CD4-positive, alpha-beta T cell treated with Interferon gamma for 1 hour (primary cell): Measurements from ENCODE around the gene AVPI1.
"Not testable (repeated sequence)": the region's sequence is repeated elsewhere in the genome, so short reads cannot be mapped to it uniquely, and the experiment has no call there.

Experiments used
- DNase-seq: peaks from one replicate; pipeline ENCODE4 v3.0.0-alpha.2; 2020

AVPI1 gene

DNA sequence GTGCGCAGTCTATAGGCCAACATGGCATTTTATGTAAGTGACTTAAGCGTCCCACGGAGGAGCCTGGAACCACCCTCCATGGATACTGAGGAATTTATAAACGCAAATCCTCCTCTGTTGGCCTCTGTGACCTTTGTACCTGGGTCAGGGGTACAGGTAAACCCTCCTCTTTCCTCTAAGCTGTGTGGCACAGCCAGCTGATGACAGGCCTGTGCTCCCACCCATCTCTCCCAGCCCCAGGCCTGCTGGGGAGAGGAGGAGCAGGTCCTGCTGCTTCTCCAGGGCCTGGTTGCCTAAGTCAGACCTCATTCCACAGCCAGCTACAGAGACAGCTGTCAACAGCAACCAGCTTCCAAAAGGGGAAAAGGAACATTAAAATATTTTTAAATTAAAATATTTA lies 5.0 kb downstream of the AVPI1 start:
- no peak for DNase-seq

DNA sequence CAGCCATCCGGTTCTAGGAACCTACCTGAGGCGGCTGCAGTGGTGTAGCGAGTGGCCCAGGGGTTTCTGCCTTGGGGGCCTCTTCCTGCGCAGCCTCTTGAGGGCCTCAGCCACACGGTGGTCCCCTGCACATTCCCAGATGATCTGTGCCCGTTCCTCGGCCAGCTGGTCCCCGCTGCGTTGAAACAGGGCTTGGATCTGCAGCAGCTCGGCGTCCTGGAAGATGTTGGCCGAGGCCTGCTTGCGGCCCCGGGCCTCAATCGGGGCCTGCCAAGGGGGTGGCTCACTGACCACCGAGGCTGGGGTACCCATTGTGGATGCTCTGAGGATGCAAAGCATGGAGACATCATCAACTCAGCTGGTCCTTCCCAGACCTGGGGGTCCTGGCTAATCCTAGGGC lies 7.4 kb downstream of the AVPI1 start:
- DNase-seq: no peak

DNA sequence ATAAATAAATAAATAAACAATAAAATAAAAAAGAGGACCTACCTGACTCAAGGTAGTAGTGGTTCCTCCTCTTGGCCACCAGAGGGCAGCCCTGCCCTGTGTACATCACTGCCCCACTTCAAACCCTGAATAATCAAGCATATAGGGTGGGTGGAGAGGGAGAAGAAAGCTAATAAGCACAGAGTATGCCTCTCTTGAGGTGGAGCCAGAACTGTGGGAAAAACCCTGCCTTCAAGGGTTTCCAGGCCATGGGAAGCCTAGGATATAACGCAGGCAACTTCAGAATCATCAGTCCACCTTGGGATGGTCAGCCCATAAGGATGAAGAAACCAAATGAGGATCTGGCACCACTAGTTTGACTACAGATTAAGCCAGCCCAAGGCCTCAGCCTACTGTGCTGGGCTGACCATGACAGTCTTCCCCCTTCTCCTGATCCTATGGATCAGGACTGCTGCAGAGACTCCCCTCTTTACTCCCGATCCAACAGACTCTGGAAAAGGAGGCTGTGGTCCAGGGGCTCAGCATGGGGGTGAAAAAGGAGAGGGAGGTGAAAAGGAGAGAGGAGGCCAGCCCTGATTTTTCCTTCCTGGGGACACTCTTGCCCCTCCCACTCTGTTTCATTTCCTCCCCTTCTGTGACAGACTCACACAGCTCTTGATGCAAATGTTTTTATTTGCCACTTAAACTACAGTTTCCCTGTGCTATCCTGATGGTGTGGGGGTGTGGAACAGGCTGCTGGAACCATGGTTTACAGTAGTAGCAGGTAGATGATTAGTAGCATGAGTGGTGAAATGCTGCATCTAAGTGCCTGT lies 10.1 kb downstream of the AVPI1 start:
- peak; percentile 55 for DNase-seq

DNA sequence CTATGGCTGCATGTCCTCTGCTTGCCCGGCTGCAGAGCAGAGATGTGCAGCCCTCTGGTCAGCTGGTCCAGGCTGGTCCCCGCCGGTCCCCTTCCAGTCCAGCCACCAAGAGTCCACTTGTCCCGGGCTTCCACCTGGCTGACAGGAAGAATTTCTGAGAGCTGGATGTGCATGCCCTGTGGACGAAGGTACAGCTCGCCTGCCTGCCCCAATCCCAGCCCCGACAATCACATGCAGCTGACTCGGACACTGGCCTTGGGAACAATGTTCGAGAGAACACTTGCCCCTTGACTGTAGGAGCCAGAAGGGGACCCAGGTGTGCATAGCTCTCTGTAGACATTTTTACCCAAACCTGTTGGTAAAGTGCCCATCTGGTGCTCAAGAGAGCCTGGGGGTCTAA lies 11.8 kb downstream of the AVPI1 start:
- no peak for DNase-seq

- DNase-seq: no peak
Measured at GRCh38 chr10:97673736-97674525, 13.1 kb downstream of the AVPI1 start.

GRCh38 chr10:97669571-97669970 lies 17.5 kb downstream of the AVPI1 start:
- no peak for DNase-seq

DNA sequence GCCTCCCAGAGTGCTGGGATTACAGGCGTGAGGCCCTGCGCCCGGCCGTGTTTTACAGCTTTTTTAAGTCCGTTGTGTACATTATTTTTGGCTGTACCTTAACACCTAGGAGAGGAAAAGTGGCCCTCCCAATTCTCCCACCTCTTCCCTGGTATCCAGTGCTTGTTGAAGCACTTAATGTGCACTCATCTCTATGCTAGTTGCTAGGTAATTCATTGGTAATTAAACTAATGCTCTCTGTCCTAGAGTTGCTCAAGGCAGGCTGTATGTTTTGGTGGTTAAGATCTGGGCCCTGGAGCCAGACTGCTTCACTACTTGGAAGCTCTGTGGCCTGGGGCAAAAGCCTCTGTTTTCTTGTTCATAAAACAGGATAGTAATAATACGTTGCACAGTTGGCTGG lies 19.6 kb downstream of the AVPI1 start:
- no peak for DNase-seq

DNA sequence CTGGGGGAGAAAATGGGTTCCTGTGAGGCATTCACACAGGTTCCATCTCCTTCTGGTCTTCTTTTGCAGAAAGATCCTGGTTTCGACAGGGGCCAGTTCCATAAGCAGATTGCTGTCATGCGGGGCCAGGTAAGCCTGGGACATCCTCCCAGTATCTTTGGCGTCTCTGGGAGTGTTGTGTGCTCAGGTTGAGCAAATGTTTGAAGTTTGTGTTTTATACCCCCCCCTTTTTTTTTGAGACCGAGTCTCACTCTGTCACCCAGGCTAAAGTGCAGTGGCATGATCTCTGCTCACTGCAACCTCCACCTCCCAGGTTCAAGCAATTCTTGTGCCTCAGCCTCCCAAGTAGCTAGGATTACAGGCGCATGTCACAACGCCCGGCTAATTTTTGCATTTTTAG lies 20.0 kb downstream of the AVPI1 start:
- no peak for DNase-seq

DNA sequence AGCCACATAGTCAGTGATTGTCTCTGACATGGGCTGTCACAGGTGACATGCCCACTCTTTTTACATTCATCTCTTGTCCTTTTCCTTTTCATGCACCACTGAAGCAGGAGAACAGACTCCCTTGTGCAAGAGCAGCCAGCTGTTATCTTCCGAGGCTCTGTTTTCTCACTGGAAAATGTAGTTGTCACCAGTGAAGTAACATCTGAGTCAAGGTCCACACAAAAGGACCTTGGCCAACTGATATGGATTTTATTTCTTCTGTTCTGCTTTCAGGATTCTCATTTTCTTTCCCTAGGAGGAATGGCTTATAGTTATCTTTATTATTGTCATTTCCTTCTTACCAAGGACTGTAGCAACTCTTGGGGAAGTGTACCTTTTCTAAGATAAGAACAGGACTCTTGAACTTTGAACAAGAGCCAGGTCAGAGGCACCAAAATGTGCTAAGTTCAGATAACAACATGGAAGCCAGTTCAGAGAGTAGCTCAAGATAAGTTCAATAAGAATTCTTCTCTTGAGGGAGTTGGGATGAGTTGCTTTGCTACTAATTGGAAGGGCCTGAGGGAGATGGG lies 22.7 kb downstream of the AVPI1 start:
- DNase-seq: no peak

DNA sequence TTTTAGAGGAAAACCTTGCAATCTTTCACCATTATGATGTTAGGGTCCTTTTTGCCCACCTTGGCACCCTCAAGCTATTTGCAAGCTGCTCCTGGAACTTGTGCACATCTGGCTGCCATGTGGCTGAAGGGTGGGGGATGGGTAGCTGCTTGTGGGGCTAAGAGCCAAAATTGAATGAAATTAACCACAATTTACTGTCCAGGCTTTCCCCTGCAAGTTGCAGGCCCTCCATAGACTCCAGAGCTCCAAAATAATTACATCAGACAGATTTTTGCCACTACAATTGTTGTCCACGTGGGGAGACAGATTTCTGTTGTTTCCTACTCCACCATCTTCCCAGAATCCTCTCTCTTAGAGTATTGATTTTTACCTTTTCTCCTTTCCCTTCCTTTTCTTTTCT lies 27.5 kb downstream of the AVPI1 start:
- DNase-seq: no peak

- DNase-seq: no peak
Measured at GRCh38 chr10:97656777-97657176, 30.3 kb downstream of the AVPI1 start.

- DNase-seq: no peak
Measured at GRCh38 chr10:97651773-97652172, 35.3 kb downstream of the AVPI1 start.

DNA sequence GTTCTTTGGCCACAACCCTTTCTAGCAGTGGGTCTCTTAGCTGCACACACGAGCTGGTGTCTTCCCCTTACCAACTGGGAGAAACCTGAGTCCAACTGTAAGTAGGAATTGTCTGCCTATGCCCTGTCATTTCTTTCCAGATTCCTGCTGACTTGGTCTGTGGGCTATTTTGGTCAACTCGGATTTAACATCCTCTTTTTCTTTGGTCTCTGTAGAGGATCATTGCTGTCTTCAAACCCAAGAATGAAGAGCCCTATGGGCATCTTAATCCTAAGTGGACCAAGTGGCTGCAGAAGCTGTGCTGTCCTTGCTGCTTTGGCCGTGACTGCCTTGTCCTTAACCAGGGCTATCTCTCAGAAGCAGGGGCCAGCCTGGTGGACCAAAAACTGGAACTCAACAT lies 36.3 kb downstream of the AVPI1 start:
- no peak for DNase-seq

DNA sequence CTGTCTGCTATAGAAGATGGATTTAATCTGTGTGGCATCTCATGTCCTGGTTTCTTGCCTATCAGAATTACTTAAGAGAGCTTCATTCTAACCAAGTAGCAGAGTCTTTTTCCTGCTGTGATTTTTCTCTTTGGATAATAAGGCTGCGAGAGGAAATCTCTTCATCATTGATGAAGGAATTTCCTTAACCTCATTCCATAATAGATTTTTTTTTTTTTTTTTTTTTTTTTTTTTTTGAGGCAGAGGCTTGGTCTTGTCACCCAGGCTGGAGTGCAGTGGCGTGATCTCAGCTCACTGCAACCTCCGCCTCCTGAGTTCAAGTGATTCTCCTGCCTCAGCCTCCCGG lies 37.7 kb downstream of the AVPI1 start:
- DNase-seq: not testable (repeated sequence)

DNA sequence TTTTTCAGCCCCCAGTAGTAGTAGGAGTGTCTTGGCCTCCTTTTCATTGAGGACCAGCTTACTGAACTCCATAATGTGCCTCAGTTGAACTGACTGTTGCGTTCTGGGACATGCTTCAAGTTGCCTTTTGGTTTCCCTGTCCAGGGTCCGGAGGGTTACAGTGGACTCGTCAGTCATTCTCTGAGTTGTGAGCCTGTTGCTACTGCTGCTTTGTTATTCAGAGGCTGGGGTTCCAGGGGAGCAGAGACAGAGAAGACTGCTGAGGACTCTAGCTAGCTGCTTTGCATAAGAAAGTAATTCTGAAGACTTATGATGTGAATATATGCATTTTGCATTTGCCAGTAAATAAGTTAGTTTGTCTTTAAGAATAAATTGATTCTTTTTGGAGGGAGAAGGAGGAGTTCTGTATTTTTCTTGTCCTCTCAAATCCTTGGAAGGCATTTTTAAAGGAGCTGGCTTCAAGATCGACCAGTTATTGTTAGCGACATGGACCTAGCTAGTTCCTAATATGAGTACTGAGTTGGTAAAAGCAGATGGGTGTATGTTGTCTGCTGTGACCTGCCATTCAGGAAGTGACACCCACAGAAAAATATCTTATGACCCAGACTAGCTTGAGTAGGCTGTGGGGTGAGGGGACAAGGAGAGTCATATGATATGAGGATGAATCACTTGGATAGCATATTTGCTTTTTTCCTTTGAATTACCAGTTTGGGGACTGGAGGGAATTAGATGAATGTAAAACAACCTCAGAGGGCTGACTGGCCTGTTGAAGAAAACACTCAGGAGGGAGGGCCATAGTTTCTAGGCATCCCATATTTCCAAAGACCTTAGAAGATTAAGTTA lies 38.3 kb downstream of the AVPI1 start:
- DNase-seq: peak; percentile 58

GRCh38 chr10:97647556-97647955 lies 39.5 kb downstream of the AVPI1 start:
- DNase-seq: no peak

GRCh38 chr10:97644936-97645335 lies 42.1 kb downstream of the AVPI1 start:
- no peak for DNase-seq

DNA sequence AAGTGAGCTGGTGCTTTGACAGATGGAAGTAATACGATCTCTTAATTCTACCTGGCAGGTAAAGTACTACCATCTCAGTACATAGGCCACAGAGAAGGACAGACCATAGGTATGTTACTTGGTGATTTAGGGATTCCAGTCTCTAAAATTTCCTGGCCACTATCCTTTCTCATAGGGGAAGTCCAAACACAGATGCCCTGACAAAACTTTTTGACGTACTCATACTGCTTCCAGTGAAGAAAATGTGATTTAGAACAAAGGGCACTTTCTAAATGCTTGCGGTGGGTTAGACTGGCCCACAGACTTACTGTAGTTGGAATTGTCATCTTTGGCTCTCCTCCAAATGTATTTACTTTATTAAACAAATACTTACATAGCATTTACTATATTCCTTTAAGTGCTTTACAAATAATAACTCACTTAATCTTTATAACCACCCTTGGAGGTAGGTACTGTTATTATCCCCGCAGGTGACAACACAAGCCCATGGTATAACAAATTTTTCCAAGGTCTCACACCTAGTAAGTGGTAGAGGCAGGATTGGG lies 43.5 kb downstream of the AVPI1 start:
- DNase-seq: no peak

DNA sequence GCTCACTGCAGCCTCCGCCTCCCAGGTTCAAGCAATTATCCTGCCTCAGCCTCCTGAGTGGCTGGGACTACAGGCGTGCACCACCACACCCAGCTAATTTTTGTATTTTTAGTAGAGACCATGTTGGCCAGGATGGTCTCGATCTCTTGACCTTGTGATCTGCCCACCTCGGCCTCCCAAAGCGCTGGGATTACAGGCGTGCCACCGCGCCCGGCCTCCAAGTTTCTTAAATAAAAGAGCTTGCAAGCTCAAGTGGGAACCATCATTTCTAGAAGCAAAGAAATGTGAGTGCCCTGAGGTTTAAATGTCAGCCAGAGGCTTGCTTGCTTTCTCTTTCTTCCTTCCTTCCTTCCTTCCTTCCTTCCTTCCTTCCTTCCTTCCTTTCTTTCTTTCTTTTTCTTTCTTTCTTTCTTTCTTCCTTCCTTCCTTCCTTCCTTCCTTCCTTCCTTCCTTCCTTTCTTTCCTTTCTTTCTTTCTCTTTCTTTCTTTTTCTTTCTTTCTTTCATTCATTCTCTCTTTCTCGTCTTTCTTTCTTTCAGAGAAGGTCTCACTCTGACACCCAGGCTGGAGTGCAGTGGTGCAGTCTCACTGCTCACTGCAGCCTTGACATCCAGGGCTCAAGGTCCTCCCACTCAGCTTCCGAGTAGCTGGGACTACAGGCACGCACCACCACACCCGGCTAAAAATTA lies 44.4 kb downstream of the AVPI1 start:
- DNase-seq: not testable (repeated sequence)

GRCh38 chr10:97640868-97641811 lies 45.9 kb downstream of the AVPI1 start:
- DNase-seq: peak; percentile 7
